Tibial nerve (tissue), 4 donors: ENCODE data around the gene NHEJ1.

Experiments used
- EP300 ChIP-seq, 2 donors: sonication (generic); formaldehyde crosslinking; IDR thresholded peaks; one replicate each; pipeline ENCODE4 v1.6.1; 2017; ENCODE audit warnings: antibody characterized with exemption in 2 of 2, mild to moderate bottlenecking in 1 of 2
- POLR2A ChIP-seq, 2 donors: fragments of 450-650 bp; IDR thresholded peaks; one replicate each; pipeline ENCODE4 v1.6.1; 2017; ENCODE audit warnings: antibody characterized with exemption in 2 of 2, mild to moderate bottlenecking in 2 of 2, moderate library complexity in 2 of 2
- TF ChIP-seq, protein P1 (sequence below), 5 experiments: fragments of 200-600 bp in 3 of 5; fragments of 450-650 bp in 2 of 5; sonication (generic) in 3 of 5; IDR thresholded peaks; one replicate each; pipeline ENCODE4 v1.5.1; 2016 to 2019; ENCODE audit warnings: antibody characterized with exemption in 5 of 5, mild to moderate bottlenecking in 3 of 5, moderate library complexity in 2 of 5

DNA sequence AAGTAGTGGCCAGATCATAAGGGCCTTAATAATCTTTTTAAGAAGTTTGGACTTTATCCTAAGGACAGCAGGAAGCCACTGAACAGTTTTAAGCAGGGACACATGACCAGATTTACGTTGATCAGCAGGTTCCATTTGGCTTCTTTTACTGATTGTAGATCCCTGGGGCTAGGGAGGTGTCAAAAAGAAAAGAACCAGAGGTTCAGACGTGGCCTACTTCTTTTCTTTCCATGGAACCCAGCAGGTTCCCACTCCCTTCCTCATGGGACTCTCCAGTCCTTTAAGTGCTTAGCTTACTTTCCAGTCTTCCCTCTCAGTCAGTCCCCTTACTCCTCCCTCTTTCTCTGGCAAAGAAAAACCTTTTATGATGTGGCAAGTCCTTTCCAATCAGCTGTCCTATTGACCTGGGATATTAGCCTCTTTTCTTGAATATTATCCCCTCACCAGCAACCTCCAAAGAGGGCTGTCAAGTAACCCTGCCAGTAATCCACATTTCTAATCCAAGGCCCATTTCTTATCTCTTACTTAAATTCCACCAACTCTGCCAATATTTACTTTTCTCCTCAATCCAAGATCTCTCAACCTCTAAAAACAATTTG lies 33.5 kb downstream of the NHEJ1 start:
- TF ChIP-seq, protein P1, sequence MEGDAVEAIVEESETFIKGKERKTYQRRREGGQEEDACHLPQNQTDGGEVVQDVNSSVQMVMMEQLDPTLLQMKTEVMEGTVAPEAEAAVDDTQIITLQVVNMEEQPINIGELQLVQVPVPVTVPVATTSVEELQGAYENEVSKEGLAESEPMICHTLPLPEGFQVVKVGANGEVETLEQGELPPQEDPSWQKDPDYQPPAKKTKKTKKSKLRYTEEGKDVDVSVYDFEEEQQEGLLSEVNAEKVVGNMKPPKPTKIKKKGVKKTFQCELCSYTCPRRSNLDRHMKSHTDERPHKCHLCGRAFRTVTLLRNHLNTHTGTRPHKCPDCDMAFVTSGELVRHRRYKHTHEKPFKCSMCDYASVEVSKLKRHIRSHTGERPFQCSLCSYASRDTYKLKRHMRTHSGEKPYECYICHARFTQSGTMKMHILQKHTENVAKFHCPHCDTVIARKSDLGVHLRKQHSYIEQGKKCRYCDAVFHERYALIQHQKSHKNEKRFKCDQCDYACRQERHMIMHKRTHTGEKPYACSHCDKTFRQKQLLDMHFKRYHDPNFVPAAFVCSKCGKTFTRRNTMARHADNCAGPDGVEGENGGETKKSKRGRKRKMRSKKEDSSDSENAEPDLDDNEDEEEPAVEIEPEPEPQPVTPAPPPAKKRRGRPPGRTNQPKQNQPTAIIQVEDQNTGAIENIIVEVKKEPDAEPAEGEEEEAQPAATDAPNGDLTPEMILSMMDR (IDR thresholded peaks at IDR 0.05), result no peak
- TF ChIP-seq EP300 (IDR thresholded peaks at IDR 0.05) (no peak), POLR2A (IDR thresholded peaks at IDR 0.05) (no peak)
